NCI-H82 treated with DMSO at 0.1 percent for 48 hours (cell line): ENCODE data around the gene SSBP3.
"Not testable (repeated sequence)": the region's sequence is repeated elsewhere in the genome, so short reads cannot be mapped to it uniquely, and the experiment has no call there.

Source experiments
- DNase-seq: peaks from one replicate; lab custom pipeline; 2025; ENCODE audit not compliant: unreplicated experiment; lab: John Stamatoyannopoulos, UW

SSBP3 gene

DNA sequence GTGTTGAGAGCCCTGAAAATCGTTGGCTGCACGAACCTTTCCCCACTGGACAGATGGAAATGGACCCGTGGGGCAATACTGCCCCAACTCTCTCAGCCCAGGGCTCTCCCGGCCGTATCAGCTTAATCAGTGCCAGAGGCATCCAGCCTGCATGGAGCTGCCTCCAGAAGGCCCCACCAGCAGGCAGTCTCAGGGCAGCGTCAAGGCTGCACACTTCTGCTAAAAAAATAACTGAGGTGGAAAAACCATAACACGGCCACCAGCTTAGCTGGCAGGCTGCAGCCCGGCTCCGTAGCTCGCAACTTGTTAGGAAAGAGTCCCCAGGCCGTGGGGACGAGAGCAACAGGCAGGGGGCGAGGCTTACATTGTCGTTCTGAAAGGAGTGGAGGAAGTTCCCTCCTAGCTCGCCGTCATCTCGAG, 178.3 kb downstream of the SSBP3 start:
- DNase-seq: no peak

DNA sequence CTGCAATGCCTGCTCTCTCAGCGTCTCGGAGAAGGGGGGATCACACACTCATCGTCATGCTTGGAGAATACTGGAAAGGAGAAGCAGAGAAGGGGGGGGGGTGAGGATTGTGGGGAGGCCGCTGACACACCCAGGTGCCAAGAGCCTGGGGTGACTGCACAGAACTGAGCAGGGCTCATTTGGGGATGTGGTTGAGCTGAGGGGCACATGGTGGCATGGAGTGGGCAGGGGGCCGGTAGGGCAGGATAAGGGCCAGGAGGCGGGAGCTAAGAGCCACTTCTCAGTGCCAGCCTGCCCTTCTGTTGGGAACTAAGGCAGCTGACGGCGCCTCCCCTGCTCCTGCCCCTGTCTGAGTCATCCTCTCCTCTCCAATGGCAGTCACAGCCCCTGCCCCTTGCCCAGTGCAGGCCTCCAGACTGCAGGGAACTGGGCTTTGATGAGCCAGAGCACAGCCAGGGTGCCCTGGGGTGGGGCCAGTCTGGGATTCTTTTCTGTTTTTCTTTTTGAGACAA, 179.0 kb downstream of the SSBP3 start:
- no peak for DNase-seq

DNA sequence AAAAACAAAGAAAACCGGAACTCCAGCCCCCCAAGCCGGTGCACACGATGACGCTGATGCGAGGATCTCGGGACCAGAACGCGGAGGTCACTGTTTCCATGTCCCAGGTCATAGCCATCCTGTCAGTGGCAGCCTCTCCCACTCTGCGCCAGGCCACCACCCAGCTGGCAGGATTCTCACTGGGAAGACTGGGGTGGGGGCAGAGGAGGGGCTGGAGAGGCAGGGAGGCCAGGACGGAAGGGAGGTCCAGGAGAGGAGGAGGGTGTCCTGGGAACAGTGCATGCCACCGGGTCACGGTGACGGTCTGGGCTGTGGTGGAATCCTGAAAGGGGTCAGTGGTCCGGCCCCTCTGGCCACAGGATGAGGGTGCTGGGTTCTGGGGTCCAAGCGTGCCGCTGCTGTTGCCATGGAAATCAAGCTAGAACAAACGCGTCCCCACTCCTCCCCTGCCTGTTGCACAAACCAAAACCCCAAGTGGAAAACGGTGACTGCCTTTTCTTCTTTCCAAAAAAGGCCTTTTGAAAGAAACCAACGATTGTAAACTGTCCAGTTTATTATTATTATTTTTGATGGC, 180.1 kb downstream of the SSBP3 start:
- DNase-seq: no peak

DNA sequence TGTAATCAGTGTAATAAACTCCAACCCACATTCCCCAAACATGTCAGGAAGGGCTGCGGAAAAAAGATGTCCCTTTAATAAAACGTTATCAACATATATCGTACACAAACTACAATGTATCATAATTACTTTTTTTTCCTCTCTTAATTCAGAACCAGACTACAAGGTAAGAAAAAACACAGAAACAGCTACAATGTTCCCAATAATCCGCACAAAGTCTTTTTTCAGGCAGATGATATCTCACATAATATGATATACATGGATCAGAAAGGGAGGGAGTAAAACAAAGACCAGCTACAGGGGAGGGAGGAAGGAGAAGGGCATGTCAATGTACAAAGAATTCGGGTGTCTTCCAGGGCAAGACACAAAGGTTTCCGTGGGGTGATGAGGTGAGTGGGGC, 180.8 kb downstream of the SSBP3 start:
- no peak for DNase-seq

DNA sequence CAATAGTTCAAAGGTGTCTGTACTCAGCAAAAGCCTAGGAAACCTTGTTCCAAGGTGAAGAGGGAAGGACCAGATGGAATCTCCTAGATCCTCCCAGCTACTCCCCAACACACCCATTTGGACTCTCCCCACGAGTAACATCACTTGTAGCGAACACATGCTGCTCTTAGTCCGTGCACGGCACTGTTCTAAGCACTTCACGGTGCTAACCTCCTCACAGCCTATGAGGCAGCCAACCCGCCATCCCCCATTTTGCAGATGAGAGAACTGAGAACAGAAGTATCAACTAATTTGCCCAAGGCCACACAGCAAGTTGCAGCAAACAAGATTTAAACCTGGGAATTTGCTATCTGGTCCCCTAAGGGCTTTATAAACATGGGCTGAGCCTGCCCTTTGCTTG, 182.0 kb downstream of the SSBP3 start:
- DNase-seq: no peak

DNA sequence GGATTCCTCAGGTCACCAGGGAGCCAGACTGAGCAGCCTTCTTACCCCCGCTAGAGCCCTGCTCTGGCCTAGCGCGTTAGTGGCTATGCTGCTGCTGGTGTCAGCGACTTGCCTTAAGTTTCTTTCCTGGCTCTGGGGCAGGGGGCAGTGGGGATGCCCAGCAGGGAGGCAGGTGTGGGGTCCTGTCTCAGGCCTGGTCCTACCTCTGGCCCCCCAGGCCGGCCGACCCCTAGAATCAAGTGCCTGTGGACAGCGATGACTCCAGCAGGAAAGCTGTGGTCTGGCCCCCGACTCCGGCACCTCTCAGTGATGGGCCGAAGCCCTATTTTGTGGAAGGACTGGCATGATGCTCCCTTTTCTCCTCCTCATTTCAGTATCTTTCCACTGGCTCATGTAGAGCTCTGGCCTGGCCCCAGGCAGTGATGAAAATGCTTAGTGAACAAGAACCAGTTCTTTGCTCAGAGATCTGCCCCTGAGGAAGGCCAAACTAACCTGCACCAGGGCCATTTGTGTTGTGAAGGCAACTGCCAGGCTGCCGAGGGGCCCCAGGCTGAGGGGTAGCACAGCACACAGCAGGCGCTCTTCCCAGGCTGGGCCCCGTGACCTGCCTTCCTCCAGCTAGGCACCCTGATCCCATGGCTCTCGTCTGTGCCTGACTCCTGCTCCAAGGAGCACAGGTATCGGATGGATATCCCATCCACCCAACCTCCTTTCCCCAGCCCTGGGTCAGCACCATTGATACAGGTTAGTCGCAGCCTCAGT, 182.6 kb downstream of the SSBP3 start:
- no peak for DNase-seq

DNA sequence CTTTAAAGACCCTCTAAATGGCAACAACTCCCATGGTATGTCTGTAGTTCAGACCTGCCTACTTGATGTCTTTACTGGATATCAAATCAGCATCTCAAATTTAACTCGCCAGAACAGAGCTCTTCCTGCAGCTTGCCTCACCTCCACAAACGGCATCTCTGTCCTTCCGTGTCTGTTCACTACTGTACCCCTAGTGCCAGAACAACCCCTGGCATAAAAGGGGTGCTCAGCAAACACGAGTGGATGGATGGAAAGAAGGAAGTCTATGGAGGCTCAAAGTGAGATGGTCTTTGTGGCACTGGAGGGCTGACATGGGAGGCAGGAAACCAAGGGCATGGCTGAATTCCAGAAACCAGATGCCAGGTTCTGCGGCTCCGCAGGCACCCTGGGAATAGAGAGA, 183.5 kb downstream of the SSBP3 start:
- no peak for DNase-seq

DNA sequence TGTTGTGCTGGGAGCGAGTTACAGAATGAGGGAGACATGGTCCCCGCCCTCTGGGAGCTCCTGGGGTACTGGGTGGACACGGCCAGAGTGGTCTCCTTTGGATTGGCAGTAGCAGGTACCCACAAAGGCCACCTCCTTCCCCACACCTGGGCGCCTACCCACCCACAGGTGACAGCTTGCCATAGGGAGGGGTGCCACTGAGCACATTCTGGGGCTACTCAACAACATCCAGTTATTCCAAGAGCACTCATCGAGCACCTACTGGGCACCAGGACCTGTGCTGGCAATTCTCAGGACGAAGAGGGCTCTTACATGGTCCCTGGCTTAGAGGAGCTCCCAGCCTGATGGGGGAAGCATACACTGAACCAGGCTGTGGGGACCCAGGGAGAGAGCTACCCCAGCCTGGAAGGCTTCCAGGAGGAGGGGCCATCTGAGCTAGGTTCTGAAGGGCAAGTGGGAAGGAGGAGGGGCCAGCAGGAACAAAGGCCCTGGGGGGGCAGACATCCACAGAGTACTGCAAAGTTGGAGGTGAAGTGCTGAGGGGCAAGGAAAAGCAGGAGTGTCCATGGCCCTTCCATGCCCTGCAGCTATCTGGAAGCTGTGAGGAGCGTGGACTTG, 184.2 kb downstream of the SSBP3 start:
- DNase-seq: no peak

DNA sequence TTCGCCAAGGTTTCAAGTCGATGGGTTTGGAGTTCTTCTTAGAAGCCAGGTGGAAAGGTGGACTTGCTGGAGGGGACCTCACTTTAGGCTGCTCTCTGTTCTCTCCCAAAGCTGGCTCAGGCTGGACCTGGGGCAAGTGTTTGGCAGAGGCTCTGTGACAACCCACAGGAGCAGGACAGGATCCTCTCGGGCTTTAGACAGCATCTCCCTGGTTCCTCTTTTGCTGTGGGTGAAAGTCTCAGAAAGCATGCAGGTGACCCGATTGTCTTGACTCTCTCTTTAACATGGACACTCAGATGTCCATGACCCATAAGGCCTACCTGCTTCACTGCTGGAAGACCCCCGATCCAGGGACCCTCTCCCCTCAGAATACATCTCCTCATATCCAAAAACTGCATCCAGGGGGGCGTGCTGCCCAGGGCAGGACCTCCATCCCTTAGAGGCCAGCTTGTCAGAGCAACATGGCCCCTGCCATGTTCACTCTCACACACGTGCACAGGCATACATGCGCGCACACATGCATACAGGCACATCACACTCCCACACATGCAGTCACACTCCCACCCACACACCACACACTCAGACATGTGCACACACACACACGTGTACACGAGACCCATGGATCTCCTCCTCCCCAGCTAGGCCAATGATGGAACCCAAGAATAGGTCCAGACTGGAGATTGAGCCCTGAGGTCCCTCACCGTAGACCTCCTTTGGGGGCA, 184.9 kb downstream of the SSBP3 start:
- DNase-seq: no peak

DNA sequence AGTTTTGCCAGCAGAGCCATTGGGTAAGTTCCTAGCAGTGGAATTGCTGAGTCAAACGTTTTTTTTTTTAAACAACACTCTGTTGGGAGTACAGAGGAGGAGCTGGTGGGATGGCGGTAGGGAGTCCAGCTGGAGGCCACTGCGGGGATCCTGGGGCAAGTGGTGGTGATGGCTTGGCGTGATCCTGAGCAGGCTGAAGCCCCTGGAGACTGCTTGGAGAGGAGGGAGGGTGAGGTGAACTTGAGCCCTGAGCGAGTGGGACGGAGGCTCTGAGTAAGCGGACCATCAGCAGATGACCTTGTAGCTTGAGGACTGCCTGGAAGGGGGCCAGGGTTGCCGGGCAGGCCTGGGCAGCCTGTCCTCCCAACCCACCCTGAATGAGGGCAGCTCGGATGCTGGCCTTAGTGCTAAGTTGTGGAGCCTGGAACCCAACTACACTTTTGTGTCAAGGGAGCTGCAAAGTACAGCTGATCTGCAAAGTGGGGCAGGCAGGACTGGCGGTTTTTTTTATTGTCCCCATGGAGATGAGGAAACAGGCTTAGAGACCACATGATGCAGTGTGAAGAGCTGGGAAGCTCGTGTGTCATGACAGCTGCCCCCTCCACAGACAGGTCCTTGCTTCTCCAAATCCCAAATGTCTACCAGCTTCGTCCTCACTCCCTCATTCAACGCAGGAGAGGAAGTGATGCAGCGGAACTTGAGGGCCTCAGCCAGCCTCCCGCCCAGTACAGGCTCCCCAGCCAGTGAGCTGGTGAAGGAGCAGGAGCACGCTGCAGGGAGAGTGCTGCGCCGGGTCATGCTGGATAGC, 186.0 kb downstream of the SSBP3 start:
- DNase-seq: peak; percentile 45

DNA sequence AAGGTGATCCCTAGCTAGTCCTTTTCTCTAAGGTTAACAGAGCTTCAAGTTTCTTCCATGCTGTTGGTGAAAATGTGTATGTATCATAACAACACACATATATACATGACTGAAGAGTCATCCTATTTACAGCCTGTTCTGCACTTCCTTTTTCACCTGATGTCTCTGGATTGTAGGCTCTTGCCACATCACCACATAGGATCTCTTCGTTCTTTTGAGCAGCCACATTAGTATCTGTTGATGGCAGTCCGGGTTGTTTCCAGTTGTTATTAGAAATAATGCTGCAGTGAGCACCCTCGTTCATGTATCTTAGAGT, 186.5 kb downstream of the SSBP3 start:
- DNase-seq: no peak

DNA sequence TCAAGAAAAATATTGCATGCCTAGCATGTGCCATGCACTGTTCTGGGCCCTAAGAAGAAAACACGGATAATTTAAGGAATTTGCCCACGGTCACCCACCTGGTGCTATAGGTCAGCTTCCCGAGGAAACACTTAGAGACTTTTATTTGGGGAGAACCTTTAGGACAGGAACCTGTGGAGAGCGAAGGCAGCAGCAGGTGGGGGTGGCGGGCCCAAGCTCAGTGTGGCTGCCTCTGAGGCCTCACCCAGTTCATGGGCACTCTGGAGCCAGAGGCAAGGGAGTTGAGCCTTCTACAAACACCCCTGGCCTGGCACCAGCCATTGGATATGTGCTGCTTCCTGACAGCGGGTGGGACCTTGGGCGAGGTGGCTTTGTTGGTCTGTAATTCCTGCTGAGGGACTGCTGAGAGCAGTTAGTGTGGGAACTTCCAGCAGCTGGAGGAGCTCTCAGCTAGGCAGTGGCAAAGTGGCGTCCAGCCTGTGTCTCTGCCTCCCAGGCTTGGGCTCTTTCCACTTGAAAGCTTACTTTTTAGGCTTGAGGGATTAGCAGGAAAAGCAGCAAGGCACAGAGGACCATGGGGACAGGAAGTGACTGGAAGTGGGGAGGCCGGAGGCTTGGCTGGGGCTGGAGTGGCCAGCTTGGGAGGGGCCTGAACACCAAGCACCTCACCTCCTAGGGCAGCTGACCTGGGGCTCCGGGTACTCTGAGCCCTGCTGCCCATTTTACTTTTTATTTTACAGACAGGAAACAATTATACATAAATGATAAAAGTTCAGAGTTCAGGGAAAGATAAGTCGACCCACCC, 187.1 kb downstream of the SSBP3 start:
- no peak for DNase-seq

DNA sequence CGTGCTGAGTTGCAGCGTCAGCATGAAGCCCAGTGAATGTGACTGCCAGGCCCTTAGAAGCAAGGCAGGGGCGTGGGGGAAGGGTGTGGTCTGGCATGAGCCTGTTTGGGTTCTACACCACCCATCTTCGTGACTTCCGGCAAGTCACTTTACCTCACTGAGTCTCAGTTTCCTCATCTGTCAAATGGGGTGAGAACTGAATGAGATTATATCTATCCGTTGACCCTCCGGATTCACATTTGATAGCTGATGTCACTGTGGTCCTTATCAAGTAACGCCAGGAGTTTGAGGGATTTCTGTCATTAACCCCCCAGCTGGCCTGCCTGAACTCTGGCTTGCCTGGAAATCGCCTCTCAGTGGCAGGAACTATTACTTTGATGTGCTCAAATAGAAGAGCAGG, 190.7 kb downstream of the SSBP3 start:
- DNase-seq: no peak

DNA sequence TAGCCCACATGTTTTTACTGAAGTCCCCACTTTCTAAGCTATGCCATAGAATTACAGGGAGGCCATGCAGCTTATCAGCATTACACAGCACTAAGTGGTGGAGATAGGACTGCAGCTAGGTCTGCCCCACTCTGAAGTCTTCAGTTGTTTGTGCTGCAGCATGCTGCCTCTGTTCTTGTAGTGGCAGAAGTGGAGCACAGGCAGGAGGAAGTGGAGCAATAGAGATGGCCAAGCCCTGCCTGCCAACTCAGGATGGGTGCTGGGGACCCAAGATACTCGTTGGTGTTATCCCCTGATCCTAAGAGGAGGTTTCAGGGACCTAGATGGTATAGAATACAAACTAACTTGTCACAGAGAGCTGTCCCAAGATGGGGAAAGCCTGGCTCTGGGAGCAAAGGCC, 193.3 kb downstream of the SSBP3 start:
- DNase-seq: no peak

DNA sequence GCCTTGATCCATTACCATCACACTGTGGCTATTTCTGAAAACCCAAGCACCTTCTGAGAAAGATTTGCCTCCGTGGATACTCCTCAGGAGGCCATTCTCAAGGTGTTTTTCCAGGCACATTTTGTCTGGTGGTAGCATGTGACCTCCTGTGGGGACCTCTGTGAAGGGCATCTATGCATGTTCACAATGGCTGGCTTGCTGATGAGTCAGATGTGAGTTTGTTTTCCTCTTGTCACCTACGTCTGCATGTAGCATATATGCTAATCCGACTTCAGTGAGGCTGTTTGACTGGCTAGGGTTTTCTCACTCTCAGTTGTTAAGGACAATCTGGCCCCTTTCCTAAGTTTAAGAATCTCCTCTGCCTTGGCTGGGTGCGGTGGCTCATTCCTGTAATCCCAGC, 198.3 kb downstream of the SSBP3 start:
- not testable (repeated sequence) for DNase-seq

DNA sequence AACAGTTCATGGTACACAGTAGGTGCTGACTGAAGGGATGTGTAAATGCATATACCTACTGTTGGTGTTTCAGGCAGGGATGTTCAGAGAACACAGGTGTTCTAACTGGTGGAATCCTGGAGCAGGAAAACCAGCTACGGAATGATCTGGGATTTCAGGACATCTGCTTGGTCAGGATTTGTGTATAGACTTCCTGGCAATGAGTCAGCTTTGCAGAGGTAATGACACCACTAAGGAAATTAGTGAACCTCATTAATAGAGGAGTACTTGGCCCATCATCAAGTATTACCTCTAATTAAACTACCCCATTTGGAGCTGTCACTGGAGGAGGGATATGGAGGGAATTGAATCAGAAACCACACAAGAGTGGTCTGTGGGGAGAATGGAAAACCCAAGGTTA, 198.9 kb downstream of the SSBP3 start:
- DNase-seq: no peak

DNA sequence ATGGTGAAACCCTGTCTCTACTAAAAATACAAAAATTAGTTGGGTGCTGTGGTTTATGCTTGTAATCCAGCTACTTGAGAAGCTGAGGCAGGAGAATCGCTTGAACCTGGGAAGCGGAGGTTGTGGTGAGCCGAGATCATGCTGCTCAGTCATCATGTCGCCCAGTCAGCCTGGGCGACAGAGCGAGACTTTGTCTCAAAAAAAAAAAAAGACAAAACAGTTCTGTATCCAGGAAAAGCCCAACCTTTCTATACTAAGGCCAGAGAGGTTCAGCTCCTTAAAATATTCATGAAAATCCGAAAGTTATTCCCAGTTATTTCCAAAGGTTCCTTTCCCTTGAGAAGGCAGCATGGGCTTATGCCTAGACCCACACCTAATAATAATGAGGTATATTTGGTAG, 202.0 kb downstream of the SSBP3 start:
- DNase-seq: no peak

DNA sequence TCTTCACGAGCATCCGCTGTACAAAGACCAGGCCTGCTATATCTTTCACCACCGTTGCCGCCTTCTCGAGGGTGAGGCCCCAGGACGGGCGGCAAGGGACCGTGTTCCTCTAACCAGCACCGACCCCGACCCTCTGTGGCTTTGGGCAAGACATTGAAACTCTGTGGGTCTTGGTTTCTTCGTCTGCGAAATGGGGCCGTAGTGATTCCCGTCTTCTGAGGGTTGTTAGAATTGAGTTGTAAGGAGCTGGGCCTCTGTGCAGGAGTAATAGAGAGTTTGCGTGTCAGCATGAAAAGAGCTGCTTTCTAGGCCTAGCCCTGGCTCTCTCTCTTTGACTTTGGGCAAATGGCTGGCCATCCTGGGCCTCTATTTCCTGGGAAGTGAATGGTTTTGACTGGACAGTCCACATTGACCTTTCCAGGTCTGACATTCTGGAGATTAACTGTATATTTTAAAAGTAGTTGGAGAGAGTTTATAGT, 205.6 kb downstream of the SSBP3 start:
- DNase-seq: no peak

DNA sequence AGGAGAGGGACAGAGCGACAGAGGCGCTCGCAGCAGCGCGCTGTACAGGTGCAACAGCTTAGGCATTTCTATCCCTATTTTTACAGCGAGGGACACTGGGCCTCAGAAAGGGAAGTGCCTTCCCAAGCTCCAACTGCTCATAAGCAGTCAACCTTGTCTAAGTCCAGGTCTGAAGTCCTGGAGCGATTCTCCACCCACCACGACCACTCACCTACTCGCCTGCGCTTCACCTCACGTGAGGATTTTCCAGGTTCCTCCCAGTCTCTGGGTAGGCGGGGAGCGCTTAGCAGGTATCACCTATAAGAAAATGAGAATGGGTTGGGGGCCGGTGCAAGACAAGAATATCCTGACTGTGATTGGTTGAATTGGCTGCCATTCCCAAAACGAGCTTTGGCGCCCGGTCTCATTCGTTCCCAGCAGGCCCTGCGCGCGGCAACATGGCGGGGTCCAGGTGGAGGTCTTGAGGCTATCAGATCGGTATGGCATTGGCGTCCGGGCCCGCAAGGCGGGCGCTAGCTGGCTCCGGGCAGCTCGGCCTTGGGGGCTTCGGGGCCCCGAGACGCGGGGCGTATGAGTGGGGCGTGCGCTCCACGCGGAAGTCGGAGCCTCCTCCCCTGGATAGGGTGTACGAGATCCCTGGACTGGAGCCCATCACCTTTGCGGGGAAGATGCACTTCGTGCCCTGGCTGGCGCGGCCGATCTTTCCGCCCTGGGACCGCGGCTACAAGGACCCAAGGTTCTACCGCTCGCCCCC, 206.3 kb downstream of the SSBP3 start, which contains the start of the genes CYB5RL and MRPL37:
TSS of gene CYB5RL (minus strand) at position 266 of the 754 bp plus-strand sequence. CDS start 4,414 bp downstream, outside the sequence.
TSS of gene MRPL37 (plus strand) at position 403 of the 754 bp plus-strand sequence. CDS start at position 480, 77 bp downstream.
- DNase-seq: peak; percentile 98
